ENCODE measurements around the gene FOXRED2.

- no peak for TF ChIP-seq CTCF (IDR thresholded peaks at IDR 0.05; ENCODE audit: low read length)
- no peak for TF ChIP-seq EZH2 (IDR thresholded peaks at IDR 0.05; ENCODE audit: borderline replicate concordance, low read length)
These were observed 50.4 kb downstream of the FOXRED2 start for GRCh38 chr22:36456464-36456845.

All from OCI-LY1 (cell line).